HUES48 (cell line): ENCODE measurements around the gene FILIP1.
"Not testable (repeated sequence)": the region's sequence is repeated elsewhere in the genome, so short reads cannot be mapped to it uniquely, and the experiment has no call there.

Experiments used
- H3K27ac ChIP-seq: one replicate; pipeline ENCODE4 v1.7.0; 2013; ENCODE audit warnings: low read depth, low read length, inconsistent platforms
- H3K27me3 ChIP-seq: 2 replicates; pipeline ENCODE4 v1.6.1; 2013; ENCODE audit warnings: mild to moderate bottlenecking, low read length; ENCODE audit not compliant: control insufficient read depth, insufficient read depth
- H3K36me3 ChIP-seq: 2 replicates; pipeline ENCODE4 v1.6.1; 2013; ENCODE audit warnings: low read length; ENCODE audit not compliant: control insufficient read depth, insufficient read depth
- H3K4me1 ChIP-seq: 2 replicates; pipeline ENCODE4 v1.6.1; 2013; ENCODE audit warnings: mild to moderate bottlenecking, low read length; ENCODE audit not compliant: control insufficient read depth, insufficient read depth
- H3K4me3 ChIP-seq: 2 replicates; pipeline ENCODE4 v1.5.1; 2013; ENCODE audit warnings: mild to moderate bottlenecking, low read depth, low read length
- H3K9ac ChIP-seq: 2 replicates; pipeline ENCODE4 v1.6.1; 2013; ENCODE audit warnings: mild to moderate bottlenecking, low read depth, low read length, moderate library complexity
- H3K9me3 ChIP-seq: 2 replicates; pipeline ENCODE4 v1.6.1; 2013; ENCODE audit warnings: low read length; ENCODE audit not compliant: control insufficient read depth, insufficient read depth

FILIP1 gene

DNA sequence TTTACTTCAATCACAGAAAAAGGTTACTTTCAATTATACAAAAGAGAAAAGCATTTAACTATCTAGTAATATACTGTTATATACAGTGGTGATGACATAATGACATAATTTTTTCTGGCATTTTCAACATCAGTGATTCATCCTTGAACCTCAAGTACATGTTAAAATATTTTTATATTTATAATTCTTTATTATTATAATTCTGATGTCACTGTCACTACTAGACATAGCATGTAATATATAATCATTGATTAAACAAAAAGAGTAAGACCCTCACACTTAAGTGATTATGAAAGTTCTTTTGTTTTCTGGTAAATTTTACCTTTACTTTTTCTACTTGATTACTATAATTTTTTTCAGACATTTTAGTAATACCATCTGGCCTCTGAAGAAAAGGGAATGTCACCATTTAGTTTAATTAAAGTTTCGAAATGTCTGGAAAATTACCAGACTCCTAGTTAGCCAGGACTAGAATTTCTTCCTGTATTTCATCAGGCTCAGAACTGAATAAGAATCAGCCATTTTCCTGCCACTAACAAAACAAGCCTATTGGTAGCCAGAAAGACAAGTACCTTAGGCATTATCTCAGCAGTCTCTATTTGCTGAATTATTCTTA is 71.5 kb downstream of the FILIP1 start:
- Histone ChIP-seq H3K4me1 (0 out of 2 replicates have a peak, but pooled peaks cover 9% of the 10 kb centered on the region), H3K27ac (no peak overlapping the region), H3K9ac (no peak overlapping the region), H3K9me3 (no peaks in the 10 kb centered on the region), H3K4me3 (no peak overlapping the region), H3K36me3 (no peaks in the 10 kb centered on the region), H3K27me3 (no peaks in the 10 kb centered on the region)

DNA sequence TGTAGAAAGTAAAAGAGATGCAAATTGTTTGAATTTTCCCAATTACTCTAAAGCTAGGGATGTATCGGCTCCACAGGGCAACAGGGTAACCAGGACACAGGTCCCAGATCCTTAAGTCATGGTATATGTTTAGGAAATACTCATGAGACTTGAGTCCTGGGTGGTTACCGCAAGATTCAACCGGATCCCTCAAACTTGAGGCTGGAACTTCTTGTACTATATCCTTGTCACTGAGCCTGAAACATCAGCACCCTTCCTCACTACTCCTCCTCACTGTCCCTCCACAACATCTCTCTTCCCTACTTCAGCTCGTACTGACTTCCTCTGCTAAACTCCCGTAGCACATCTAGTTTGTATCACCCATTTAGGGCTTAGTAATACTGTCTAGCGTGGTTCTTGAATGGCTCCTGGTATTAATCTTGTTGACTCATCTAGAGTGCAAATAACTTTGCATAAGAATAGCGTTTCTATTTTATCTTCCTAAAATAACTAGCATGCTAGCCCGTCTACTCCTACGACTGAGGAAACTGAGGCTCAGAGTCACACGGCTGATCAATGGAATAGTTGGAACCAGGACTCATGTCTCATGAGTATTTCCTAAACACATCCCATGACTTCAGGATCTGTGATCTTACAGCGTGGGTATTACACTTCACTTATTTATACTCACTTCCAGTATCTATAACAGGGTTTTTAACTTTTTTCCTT is 72.1 kb downstream of the FILIP1 start:
- Histone ChIP-seq H3K4me3 (no peak overlapping the region), H3K9ac (no peak overlapping the region), H3K36me3 (no peaks in the 10 kb centered on the region), H3K27me3 (no peaks in the 10 kb centered on the region), H3K4me1 (0 out of 2 replicates have a peak, but pooled peaks cover 9% of the 10 kb centered on the region), H3K9me3 (no peaks in the 10 kb centered on the region), H3K27ac (no peak overlapping the region)

DNA sequence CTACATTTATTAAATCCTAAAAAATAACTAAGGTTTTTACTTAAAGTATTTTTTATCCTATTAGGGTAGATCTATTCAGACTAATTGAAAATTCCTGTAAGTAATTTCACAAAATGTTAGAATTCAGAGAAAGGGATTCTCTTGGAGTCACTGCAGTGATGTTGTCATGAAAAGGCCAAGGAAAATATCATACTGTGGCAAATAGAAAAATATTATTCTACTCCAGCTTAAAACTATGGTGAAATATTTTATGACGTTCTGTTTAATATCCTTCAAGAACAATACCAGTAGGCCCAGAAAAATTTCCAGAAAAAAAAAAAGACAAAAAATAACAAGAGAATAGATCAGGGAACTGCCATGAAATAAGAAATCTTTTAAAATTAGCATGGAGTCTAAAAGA is 73.6 kb downstream of the FILIP1 start:
- no peaks in the 10 kb centered on the region for H3K36me3 ChIP-seq
- H3K9me3 ChIP-seq, result no peaks in the 10 kb centered on the region
- no peaks in the 10 kb centered on the region for H3K27me3 ChIP-seq
- H3K27ac ChIP-seq, result no peak overlapping the region
- 0 out of 2 replicates have a peak, but pooled peaks cover 9% of the 10 kb centered on the region for H3K4me1 ChIP-seq
- H3K4me3 ChIP-seq, result no peak overlapping the region
- H3K9ac ChIP-seq, result no peak overlapping the region

DNA sequence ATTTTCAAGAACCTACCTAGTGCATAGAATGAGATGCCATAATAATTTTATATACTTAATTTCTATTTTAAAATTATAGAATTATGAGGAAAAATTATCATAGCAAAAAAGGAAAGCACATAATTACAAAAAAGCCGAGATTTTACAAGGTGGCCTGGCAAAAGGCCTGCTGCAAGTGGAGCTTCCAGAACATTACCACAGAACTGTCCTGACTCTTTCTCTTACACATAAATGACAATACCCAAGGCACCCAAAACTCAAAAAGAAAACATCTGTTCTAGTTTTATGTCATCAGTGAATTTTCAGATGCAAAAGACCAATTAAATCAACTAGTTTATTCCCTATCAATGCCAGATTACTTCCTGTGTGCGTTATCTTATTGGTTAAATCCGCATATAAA is 74.2 kb downstream of the FILIP1 start:
- no peak overlapping the region for H3K4me3 ChIP-seq
- no peaks in the 10 kb centered on the region for H3K27me3 ChIP-seq
- H3K4me1 ChIP-seq, result 0 out of 2 replicates have a peak, but pooled peaks cover 9% of the 10 kb centered on the region
- no peaks in the 10 kb centered on the region for H3K9me3 ChIP-seq
- H3K27ac ChIP-seq, result no peak overlapping the region
- no peak overlapping the region for H3K9ac ChIP-seq
- no peaks in the 10 kb centered on the region for H3K36me3 ChIP-seq

DNA sequence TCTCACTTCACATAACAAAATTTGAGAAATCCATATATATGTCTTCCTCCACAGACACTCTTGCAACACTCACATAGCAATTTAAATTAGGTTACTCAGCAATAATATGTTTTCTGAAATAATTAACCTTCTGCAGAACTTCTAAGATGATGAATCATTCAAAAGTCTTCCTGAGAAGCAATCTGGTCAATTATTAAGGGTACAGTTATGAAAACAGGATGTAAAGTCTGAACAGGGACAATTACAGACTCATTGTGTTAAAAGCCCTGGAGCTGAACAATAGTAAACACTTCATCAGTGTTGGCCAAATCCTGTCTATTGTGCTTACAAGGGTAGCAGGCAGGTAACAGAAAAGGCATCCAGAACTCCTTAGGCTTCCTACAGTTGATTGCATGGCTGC is 75.4 kb downstream of the FILIP1 start:
- Histone ChIP-seq H3K27me3 (no peaks in the 10 kb centered on the region), H3K9me3 (no peaks in the 10 kb centered on the region), H3K9ac (no peak overlapping the region), H3K36me3 (no peaks in the 10 kb centered on the region), H3K4me3 (no peak overlapping the region), H3K27ac (no peak overlapping the region), H3K4me1 (0 out of 2 replicates have a peak, but pooled peaks cover 9% of the 10 kb centered on the region)

DNA sequence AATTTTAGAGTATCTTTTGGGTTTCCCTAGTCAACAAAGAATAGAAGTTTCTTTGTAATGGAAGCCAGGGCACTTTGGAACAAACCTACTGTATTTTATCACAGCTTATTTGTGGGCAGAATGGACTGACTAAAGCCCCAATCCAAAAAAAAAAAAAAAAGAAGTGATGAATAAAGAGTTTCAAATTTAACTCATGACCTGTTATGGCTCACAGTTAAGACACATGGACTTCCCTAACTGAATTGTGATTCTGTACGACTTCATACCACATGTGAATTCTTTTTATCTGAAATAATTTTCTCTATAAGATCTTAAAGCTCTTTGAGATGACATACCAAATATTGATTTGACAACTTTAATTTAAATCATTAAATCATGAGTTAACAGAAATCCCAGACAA is 77.2 kb downstream of the FILIP1 start:
- Histone ChIP-seq H3K9ac (no peak overlapping the region), H3K4me1 (0 out of 2 replicates have a peak, but pooled peaks cover 9% of the 10 kb centered on the region), H3K27ac (no peak overlapping the region), H3K36me3 (no peaks in the 10 kb centered on the region), H3K4me3 (no peak overlapping the region), H3K27me3 (no peaks in the 10 kb centered on the region), H3K9me3 (no peaks in the 10 kb centered on the region)

DNA sequence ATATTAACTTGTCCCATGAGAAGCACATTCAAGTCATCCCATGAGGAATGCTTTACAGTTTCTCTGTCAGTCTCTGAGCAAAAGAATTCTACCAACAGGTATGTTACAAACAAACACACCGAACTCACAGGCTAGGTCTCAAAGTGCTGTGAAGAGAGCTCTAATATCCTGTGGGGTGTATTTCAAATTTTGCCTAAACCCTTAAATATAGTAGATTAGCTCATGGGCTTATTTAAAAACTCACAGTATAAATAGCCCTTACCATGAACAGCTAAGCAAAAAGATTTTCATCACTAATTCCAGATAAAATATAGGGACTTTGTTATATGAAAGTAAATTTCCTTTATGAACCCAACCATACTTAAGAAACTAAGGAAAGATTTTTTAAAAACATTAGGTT is 77.8 kb downstream of the FILIP1 start:
- Histone ChIP-seq H3K27ac (peak overlapping the region; percentile 0), H3K9ac (no peak overlapping the region)

DNA sequence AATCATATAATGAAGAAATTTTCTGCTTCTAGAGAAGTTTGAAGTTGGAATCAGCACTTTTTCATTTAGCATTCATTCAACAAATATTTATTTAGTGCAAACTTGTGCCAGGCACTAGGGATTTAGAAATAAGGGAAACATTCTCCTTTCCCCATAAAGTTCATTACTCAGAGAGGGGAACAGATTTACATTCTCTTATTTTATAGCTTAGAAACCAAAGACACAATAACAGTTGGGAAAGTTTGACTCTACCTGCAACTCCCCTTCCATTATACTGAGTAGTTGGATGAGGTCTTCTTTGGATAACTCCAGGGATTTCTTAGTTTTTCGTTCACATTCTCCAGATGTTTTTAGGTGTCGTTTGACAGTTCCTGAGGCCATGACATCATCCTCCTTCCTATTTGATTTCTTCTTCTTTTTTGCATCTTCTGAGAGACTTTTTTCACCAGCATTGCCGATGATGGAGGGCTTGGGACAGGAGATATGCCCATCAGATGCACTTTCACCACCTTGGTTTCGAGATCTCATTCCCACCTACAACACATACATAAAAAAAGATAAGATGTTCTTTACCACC is 79.1 kb downstream of the FILIP1 start:
- Histone ChIP-seq H3K4me1 (0 out of 2 replicates have a peak, but pooled peaks cover 9% of the 10 kb centered on the region), H3K4me3 (no peak overlapping the region), H3K9ac (no peak overlapping the region), H3K9me3 (peaks cover under 1% of the 10 kb centered on the region; the same call in 1 of the 2 replicates), H3K27ac (no peak overlapping the region), H3K36me3 (no peaks in the 10 kb centered on the region), H3K27me3 (no peaks in the 10 kb centered on the region)

More for the DNA sequence above, 77.8 kb downstream of the FILIP1 start:
- Histone ChIP-seq H3K36me3 (no peaks in the 10 kb centered on the region), H3K4me1 (0 out of 2 replicates have a peak, but pooled peaks cover 9% of the 10 kb centered on the region), H3K27me3 (no peaks in the 10 kb centered on the region), H3K9me3 (no peaks in the 10 kb centered on the region), H3K4me3 (no peak overlapping the region)

DNA sequence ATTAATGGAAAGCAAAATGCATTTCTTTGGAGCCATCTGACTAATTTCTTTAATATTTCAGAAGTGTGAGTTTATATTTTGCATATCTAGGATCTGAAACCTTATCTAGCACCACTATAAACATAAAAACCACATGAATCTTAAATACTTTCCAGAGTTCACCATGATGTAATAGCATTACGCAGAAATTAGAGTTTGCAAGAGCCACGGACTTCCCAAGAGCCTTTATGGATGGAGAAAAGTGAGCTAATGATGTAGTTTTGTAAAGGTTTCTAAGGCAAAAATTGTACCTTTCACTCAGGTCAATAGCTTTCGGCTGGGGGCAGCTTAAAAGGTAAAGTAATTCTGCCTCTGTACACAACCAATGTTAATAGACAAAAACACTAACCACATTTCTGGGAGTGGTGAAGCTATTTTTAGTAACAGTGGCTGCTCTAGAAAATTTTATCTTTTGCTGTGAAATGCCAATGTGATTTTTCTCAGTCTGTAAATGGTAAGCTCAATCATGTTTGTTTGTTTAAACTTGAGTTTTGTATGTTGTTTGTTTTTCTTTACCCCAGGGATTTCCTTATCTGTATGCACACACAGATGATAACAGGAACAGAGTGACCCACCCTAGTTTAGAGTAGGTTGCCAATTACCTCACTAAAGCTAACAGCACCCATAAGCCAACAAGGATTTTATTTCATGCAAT is 80.5 kb downstream of the FILIP1 start:
- Histone ChIP-seq H3K27ac (peak overlapping the region; percentile 19), H3K4me1 (no peaks in the 10 kb centered on the region), H3K4me3 (no peak overlapping the region), H3K36me3 (no peaks in the 10 kb centered on the region), H3K9me3 (peaks cover 5% of the 10 kb centered on the region; the same call in 1 of the 2 replicates), H3K9ac (no peak overlapping the region), H3K27me3 (no peaks in the 10 kb centered on the region)

DNA sequence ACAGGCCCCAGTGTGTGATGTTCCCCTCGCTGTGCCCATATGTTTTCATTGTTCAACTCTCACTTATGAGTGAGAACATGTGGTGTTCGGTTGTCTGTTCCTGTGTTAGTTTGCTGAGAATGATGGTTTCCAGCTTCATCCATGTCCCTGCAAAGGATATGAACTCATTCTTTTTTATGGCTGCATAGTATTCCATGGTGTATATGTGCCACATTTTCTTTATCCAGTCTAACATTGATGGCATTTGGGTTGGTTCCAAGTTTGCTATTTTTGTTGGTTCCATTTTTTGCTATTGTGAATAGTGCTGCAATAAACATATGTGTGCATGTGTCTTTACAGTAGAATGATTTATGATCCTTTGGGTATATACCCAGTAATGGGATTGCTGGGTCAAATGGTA is 83.0 kb downstream of the FILIP1 start:
- not testable (repeated sequence) for H3K27me3 ChIP-seq, H3K9ac ChIP-seq, H3K27ac ChIP-seq, H3K4me3 ChIP-seq, H3K9me3 ChIP-seq, H3K4me1 ChIP-seq, H3K36me3 ChIP-seq
